Gastroesophageal sphincter (tissue), 2 donors: ENCODE data around the gene ONECUT1.

ENCODE experiments used
- POLR2A ChIP-seq, 2 donors: fragments of 450-650 bp; IDR thresholded peaks; one replicate each; pipeline ENCODE4 v1.6.1; 2017; ENCODE audit warnings: antibody characterized with exemption in 2 of 2, mild to moderate bottlenecking in 2 of 2, moderate library complexity in 1 of 2
- POLR2AphosphoS5 ChIP-seq: sonication (generic); formaldehyde crosslinking; IDR thresholded peaks from one replicate; pipeline ENCODE4 v1.6.1; 2017; ENCODE audit warnings: antibody characterized with exemption

GRCh38 chr15:52800828-52801747 lies 11.0 kb upstream of the ONECUT1 start:
- TF ChIP-seq POLR2A (IDR thresholded peaks at IDR 0.05) (no peak), POLR2AphosphoS5 (no peak)
